ENCODE data around the gene TECR.
"Not testable (repeated sequence)": the region's sequence is repeated elsewhere in the genome, so short reads cannot be mapped to it uniquely, and the experiment has no call there.

The TECR gene

GRCh38 chr19:14536926-14537692 is 7.7 kb downstream of the TECR start:
- no peak for DNase-seq (ENCODE audit: low read depth in 2 of 2)

GRCh38 chr19:14540741-14541525 is 11.5 kb downstream of the TECR start:
- no peak for DNase-seq (ENCODE audit: low read depth in 2 of 2)

GRCh38 chr19:14541979-14542378 is 12.6 kb downstream of the TECR start:
- DNase-seq (ENCODE audit: low read depth in 2 of 2): not testable (repeated sequence)

DNA sequence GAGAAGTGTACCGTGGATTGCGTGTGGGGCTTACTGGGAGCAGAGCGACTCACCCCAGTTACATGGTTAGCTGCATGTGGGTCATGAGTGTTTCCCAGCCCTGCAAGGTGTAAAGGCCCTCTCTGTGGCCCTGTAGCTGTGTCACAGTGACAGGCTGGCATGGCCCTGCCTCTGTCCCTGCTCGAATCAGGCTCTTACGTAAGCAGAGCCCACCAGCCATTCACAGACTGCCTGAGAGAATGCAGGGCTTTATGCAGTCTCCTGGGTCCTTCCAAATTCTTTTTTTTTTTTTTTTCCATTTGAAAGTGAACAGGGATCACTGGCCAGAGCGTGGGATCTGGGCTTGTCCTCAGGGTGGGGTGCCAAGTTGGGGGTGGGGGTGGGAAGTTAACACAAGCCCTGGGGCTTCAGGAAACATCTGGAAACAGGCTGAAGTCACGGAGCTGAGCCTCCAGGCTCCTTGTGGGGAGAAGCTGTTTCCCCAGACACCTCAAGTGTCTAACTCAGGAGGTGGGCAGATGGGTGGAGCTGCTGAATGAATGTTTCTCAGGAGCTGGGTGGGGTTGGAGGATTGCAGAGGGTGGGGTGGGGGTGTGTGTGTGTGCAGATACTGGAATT is 13.4 kb downstream of the TECR start:
- no peak for DNase-seq (ENCODE audit: low read depth in 2 of 2)

DNA sequence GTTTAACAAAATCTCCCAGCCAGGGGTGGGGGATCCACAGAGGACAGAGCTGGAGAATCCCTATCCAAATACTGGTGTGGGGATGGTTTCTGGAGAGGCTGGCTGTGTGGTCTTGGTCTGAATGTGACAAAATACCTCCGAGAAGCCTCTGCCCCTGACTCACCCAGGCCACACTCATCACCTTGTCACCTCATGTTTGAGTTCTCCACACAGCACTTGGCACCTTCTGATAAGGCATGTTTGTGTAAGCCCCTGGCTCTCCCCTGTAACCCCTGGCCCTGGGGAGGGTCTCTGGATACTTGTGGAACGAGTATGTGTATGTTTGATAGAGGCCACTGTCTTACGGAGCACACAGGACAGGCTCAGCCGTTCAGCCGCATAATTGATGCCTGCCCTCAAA is 14.7 kb downstream of the TECR start:
- DNase-seq (ENCODE audit: low read depth in 2 of 2): no peak

- no peak for DNase-seq (ENCODE audit: low read depth in 2 of 2)
These were observed 15.8 kb downstream of the TECR start for GRCh38 chr19:14544977-14545715.

- DNase-seq (ENCODE audit: low read depth in 2 of 2): no peak
These were observed 16.3 kb downstream of the TECR start for GRCh38 chr19:14545716-14546082.

DNA sequence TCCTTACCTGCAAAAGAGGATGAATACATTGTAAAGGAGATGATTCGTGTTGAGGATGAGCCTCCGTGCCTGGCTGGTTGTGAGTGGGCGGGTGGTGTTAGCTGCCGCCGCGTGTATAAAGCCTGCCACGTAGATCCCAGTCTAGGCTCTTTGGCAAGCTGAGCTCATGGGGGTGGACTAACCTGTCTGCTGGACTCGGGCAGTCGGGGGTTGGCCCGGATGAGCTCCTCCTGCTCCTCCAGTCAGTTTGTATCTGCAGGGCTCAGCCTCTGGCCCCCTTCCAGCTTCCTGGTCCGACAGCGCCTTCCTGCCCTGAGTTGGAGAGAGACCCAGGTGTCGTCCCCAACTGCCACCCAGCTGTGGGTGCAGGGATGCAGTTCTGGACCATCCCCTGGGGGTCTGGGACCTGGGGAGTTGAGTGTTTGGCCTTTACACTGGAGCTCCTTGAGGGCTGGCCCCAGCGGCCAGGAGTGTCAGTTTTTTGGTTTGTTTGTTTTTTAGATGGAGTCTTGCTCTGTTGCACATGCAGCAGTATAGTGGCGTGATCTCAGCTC is 20.9 kb downstream of the TECR start:
- DNase-seq (ENCODE audit: low read depth in 2 of 2): no peak

DNA sequence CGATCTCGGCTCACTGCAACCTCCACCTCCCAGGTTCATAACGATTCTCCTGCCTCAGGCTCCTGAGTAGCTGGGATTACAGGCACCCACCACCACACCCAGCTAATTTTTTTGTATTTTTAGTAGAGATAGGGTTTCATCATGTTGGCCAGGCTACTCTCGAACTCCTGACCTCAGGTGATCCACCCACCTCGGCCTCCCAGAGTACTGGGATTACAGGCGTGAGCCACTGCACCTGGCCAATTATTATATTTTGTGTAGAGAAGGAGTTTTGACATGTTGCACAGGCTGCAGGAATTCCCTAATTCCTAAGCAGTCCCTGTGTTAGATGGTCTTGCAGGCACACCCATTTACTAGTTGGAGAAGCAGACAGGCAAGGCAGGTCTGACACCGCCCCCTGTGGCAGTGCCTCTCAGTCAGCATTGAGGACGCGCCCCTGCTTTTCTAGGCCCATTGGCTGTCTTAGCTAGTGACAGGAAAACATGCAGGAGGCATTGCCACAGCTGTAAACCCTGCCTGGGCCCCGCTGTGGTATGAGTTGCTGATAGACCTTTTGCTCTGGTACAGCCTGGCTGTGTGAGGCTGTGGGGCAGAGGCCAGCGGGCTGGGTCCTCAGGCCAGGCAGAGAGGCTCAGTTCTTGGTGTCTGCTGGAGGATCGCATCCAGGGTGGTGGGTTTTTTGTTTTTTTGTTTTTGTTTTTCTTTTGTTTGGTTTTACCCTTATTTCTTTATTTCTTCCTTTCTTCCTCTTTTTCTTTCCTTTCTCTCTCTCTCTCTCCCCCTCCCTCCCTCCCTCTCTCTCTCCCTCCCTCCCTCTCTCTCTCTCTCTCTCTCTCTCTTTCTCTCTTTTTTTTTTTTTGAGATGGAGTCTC is 22.0 kb downstream of the TECR start:
- DNase-seq (ENCODE audit: low read depth in 2 of 2): peak; percentile 41 to 46

DNA sequence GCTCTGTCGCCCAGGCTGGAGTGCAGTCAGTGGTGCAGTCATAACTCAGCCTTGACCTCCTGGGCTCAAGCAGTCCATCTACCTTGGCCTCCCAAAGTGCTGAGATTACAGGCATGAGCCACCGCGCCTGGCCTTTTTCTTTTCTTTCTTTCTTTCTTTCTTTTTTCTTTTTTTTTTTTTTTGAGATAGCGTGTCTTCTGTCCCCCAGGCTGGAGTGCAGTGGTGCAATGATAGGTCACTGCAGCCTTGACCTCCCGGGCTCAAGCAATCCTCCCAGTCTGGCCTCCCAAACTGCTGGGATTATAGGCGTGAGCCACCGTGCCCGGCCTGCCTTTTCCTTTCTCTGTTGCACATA is 22.6 kb downstream of the TECR start:
- not testable (repeated sequence) for DNase-seq (ENCODE audit: low read depth in 2 of 2)

GRCh38 chr19:14553042-14553938 is 23.9 kb downstream of the TECR start:
- no peak for DNase-seq (ENCODE audit: low read depth in 2 of 2)

- no peak for DNase-seq (ENCODE audit: low read depth in 2 of 2)
These were observed 24.5 kb downstream of the TECR start for GRCh38 chr19:14553939-14554243.

DNA sequence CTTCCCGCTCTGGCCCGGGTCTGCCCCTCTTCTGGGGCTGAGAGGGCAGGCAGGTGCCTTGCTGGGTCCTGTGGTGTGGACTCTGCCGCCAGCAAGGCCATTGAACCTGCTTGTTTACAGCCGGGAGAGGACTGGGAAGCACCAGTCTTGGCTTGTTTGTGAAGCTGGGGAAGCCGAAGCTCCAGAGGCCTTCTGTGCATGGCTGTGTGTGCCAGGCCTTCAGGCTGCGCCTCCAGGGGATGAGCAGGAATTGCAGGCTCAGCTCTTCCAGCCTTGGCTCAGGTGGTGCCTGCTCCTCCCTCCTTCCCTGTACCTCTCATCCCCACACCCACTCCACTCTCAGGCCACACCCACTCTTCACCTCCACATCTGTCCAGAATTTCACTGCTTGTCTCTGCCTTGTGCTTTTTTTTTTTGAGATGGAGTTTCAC is 25.0 kb downstream of the TECR start:
- DNase-seq (ENCODE audit: low read depth in 2 of 2): no peak

GRCh38 chr19:14555918-14556661 is 26.7 kb downstream of the TECR start:
- no peak for DNase-seq (ENCODE audit: low read depth in 2 of 2)

GRCh38 chr19:14556662-14557188 is 27.3 kb downstream of the TECR start:
- peak; percentile 41 to 44 for DNase-seq (ENCODE audit: low read depth in 2 of 2)

DNA sequence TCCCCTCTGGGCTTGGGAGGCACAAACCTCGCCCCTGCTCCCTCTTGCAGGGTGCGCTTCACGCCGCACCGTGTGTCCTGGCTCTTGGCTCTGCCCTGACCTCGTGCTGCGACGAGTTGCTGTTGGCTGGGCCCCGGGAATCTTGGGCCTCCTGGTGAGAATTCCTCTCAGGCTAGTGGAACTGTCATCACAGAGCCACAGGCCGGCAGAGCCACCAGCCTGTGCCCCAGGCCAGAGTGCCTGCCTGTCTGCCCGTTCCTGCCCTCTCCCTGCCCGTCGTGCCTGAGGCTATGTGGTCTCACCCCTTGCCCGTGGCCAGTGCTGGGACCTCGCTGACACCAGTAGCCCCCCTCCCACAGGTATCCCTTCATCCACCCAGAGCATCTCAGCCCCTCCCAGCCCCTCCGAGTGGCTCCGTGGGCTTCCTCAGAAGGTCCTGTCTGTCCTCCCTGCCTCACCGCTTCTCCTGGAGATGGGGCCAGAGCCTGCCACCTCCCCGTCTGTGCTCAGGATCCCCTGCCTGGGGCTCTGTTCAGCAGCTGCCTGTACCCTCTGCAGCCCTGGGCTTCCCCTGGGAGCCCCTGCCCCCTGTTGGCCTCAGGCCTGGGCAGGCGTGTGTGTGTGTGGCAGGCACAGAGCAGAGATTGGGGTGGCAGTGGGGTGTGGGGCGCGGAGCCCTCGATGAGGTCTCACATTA is 29.1 kb downstream of the TECR start:
- no peak for DNase-seq (ENCODE audit: low read depth in 2 of 2)

DNA sequence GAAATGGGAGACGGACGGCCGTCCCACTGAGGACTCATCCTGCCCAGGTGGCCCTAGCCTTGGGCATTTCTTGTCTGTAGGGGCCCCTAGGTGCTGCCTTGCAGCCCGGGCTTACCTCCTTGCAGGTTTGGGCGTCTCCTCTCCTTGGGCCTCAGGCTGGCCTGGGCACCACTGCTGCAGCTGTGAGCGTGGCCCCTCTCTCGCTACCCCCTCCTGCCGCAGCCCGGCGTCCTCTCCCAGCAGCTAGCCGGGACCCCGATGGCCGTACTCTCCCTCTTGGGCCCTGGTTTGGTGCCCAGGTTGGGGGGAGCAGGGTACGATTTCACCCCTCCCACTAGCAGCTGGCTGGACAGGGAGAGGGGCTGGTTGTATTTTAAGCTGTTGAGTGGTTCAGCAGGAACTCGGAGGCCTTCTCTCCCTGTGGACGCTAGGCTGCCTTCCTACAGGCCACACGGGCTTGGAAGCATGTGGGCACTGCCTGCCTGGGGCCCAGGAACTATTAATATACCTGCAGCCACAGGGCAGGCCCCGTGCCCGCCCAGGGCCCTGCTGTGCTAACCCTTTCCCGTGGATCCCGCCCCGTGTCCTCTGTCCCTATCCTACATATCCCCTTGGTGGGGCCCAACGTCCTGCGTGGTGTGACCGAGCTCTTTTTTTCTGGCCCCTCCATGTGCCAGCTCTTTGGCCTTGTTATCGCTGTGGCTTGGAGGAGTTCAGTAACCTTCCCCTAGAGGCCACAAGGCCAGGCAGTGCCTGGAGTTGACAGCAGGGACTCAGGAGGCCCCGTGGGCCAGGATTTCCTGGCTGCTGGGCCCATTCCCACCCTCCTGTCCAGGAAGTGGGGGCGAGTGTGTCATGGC is 30.8 kb downstream of the TECR start:
- no peak for DNase-seq (ENCODE audit: low read depth in 2 of 2)

DNA sequence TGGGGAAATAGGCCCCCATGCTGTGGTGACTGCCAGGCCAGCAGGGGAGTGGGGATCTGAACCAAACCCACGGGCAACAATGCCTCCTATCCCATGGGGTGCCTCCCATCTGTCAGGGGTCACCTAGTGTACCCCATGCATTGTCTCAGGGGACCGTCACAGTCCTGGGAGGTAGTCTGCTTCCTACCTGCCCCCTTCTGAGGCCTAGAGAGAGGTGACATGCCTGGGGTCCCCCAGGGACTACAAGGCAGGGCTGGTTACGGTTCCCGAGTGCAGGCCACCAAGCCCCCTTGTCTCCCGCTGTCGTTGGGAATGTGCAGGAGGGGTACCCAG is 31.3 kb downstream of the TECR start:
- no peak for DNase-seq (ENCODE audit: low read depth in 2 of 2)

Data from stimulated activated CD8-positive, alpha-beta memory T cell treated with anti-CD3 and anti-CD28 coated beads, Interleukin-15, amount 100 ng/mL, for 4 hours (primary cell).